ENCODE data around the gene ALDH9A1.

Gene ALDH9A1

DNA sequence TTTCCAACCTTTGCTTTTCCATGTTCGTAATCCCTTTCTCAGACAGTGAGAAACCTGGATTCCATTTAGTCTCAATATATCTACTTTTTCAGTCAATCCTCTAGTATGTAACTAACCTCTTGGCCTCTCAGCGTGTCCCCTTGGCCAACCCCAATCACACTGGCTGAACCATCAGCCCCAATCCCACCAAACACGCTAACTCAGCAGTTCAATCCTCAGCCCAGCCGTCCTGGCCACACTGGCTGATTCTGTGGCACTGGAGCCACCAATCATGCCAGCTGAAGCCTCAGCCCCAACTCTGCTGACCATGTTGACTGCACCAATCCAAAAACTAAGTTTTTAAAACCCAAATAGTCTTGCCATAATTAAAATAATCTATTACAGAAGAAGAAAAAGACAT lies 73.9 kb downstream of the ALDH9A1 start:
- in situ Hi-C loops (cut with MboI; ENCODE audit: low sequenced_read_pairs), result no loop called here

DNA sequence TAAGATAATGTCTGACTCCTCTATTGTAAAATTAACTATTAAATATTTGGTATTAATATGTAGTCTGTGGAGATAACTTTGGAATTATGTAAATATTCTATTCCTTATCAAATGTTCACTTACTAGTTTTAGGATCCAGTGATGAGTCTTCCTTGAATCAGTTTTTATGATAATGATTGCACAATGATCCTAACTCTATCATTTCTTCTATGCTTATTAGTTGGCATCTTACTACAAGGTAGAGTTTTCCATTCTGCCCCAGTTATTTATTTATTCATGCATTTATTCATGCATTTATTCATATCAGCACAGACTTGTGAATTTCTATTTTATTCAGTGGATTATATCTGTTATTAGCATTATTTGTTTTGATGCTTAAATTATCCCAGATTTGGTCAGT lies 74.7 kb downstream of the ALDH9A1 start:
- in situ Hi-C loops (cut with MboI; ENCODE audit: low sequenced_read_pairs), result no loop called here

DNA sequence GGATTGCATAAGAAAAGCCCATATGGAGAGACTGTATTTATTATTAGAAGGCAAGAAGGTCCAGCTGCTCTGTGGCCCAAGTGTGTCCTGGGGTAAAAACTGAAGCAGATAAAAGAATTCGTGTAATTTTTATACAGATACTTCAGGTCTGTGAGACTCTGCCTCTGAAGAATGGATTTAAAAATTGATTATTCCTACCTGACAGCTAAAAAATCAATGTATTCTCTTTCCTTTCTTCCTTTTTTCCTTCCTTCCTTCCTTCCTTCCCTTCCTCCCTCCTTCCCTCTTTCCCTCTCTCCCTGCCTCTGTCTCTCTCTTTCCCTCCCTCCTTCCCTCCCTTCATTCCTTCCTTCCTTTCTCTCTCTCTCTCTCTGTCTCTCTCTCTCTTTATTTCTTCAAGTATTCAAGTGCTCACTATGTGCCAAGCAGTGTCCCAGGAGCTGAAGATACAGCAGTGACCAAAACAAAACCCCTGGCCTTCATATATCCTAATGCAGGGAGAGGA lies 78.7 kb downstream of the ALDH9A1 start:
- in situ Hi-C loops (cut with MboI; ENCODE audit: low sequenced_read_pairs), result no loop called here

DNA sequence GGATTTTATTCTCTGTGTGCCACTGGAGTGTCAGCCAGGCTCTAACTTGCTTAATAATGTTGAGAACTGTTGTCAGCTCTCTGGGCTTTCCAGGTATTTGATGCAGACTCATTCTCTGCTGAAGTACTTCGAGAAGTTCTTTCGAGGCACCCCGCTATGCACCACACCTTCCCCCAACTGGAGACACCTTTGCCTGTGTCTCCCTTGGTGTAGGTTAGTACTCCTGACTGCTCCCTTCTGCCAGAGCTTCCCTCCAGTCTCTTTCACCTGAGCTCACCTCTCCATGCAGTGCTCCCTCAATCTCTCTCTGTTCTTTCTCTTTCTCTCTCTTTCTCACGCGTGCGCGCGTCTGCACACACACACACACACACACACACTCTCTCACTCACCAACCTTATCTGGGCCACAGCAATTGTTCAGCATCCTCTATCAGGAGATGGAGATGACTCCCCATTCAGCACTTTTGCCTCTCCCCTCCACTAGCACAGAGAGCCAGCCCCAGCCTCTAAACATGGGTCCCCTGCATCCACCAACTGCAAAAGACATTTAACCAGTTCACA lies 81.3 kb downstream of the ALDH9A1 start:
- in situ Hi-C loops (cut with MboI; ENCODE audit: low sequenced_read_pairs), result no loop called here

DNA sequence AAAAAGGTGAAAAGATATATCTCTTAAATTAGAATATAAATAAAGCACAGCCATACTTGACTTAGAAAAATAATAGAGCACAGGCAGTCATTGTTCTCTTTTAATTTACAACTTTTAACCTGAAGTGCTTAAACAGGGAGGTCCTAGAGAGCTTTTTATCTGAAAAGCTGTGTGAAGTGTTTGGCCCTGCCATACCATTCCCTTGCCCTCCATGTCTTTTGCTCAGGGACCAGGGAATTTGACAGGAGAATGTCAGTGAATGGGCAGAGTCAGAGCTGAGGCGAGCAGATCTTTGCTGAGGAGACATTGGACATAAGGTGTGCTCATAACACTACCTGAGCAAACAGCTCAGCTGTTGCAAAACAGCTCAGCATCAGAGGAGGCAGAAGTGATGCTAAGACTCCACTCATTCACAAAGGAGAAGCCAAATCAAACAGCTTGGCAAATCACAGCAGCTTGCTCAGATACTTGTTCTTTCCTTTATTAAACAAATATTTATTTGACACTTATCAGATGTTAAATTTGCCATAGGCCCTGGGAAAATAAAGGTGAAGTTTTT lies 82.2 kb downstream of the ALDH9A1 start:
- in situ Hi-C loops (cut with MboI; ENCODE audit: low sequenced_read_pairs), result no loop called here

Data from HL-60/S4 treated with retinoic acid at 250 ng/mL for 4 days and 3 days (cell line).